HG02973 (cell line): ENCODE measurements around the gene MEGF11.

Experiments
- ATAC-seq: cut with Tn5 transposase; IDR thresholded peaks from one replicate; pipeline ENCODE4 v1.9.1; 2021; ENCODE audit warnings: moderate library complexity; ENCODE audit not compliant: unreplicated experiment

MEGF11 gene

DNA sequence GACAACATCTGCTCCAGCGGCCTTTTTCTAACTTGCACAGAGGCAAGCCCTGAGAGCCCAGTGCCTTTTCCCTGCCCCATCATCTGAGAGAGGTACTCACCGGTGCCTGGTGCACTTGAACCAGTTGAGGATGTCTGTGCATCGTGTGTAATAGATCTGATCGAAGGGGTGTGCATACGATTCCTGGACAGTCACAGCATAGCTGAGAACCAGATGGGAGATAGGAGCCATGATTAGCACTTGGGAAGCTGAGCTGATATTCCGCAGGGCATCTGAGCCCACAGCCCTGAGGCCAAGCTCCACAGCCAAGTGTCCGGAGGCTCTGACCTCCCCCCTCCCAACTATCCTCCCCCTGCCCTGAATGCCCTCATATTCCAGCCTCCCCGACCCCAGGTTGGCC lies 129.8 kb downstream of the MEGF11 start:
- no peak for ATAC-seq

DNA sequence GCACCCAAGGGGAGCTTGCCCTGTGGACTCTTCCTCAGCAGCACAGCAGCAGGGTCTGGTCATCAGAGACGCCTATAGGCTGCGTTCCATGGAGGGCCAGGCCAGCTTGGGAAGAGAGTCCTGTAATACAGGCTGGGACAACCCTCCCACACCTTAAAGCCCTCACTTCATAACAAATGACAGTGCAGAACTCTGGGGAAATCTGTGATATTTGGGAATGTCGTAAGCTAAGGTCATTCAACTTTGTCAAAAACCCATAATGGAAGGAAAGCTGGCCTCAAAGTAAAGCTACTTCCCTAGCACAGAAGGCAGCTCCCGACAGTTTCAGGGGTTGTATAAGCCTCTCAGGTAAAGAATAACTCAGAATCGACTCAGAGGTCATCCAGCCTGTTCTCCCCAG lies 133.1 kb downstream of the MEGF11 start:
- no peak for ATAC-seq

DNA sequence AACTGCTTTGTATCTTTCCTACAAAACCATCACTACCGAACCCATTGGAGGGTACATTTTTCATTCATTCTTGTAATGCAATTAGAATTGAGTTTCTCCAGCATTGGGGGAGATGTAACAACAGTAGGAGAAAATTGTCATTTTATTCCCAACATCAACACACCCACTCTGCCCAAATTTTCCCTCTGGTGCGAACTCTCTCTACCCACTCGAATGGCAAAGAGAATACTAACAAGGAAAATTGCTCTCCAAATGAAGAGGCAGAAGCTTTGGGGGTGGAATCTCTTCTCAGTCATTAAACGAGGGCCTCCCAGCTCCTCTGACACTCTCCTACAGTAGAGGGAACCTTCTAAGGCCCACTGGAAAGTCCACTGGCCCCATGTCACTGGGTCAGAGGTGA lies 135.7 kb downstream of the MEGF11 start:
- no peak for ATAC-seq

DNA sequence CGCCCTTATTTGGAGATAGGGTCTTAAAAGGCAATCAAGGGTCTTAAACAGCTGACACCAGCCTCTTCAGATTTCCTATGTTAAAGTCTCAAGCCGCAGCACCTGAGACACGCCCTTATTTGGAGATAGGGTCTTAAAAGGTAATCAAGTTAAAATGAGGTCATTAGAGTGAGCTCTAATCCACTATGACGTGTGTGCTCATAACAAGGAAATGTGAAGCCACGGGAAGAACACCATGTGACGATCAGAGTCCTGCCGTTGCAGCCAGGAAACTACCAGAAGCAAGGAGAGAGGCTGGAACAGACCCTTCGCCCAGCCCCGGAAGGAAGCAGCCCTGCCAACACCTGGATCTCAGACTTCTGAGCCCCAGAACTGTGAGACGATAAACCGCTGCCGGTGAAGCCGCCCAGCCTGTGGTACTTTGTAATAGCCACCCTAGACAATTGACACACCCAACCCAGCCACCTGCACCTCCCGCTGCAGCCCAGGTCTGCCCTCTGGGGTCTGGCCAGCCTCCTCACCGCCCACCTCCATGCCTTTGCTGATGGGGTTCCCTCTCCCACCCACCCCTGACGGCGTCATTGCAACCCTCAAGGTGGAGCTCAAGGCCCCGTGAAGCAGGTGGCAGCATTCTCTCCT lies 137.9 kb downstream of the MEGF11 start:
- no peak for ATAC-seq

DNA sequence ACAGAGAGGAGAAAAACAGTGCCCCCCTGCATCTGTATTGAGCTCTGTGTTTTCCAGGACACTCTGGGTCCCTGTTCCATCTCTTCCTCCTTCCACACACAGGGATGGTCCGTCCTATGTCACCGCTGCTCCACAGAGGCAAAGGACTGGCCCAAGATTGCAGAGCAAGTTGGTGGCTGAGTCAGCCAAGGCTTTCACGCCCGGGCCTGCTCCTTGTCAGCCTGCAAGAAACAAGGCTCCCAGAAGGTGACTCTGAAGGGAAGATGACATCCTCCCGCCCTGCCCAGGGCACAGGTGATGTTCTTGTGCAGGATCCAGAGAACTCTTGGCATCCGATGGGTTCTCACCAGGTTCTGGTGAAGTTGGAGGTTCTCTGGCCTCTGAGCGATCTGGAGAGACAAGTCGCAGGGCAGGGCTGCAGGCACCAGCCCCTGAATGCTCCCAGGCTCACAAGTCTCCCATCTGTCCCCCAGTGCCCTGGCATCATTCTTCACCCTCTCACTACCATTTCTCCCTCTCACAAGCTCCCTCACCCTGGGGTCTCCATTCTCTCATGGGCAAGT lies 138.6 kb downstream of the MEGF11 start:
- ATAC-seq, result no peak

DNA sequence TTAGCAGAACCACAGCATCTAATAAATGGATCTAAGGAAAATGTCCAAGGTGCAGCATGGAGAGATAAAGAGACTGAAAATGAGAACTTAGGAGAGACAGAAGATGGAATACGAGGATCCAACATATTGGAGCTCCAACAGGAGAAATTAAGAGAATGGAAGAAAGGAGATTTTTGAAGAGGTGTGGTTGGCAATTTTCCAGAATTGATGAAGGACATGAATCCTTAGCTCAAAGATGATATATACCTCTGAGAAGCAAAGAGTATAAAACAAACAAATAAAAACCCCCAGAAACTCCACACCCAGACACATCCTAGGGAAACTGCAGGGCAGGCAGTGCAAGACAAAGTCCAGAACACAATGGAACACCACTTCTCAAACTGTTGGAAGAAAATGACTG lies 141.2 kb downstream of the MEGF11 start:
- ATAC-seq, result no peak

DNA sequence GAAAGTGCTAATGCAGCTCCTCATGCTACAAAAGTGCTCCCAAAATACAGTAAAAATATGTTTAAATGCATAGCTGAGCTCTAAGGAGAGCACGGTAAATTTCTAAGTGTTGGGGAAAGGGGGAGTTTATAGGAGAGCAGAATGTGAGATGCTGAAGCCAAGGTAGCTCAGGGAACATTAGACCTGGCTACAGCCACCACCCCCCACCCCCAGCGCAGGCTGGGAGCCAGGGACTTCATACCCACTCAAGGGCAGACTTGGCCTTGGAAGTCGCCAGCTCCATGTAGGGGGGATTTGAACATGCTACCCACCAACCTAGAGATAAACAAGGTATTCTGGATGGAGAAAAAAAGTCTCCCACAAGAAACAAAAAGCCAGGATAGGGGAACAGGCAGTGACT lies 142.2 kb downstream of the MEGF11 start:
- ATAC-seq, result no peak

DNA sequence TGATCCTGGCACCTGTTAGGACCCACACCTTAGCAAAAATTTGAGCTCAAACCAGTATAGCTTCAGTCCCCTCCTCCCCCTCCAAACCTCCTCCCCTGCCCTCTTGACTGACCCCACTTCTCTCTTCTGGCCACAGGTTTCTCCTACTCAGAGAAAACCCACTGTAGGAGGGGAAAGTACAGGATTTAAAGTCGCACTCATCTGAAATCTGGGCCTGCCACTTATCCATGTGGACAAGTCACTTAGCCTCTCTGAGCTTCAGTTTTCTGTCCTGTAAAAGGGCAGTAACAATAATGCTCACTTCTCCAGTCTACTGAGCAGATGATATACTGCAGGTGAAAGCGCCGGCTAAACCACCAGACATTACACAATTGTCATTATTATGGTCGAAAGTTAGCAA lies 142.7 kb downstream of the MEGF11 start:
- ATAC-seq, result no peak

DNA sequence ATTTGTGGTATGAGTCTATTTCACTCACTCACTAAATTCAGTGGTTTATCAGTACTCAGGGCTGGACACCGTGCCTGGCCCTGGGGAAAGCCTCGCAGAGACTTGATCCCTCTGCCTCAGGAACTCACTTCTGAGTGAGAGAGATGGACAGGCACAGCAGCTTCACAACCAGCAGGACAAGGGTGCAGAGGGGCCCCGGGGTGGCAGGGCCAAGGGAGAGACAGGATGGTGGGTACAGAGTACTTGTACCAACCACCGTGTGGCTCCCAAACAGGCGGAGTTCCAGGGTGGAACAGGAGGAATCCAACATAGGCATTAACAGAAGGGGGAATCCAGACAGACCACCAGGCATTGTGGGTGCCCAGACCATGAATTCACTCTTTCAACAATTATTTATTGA lies 143.7 kb downstream of the MEGF11 start:
- no peak for ATAC-seq

DNA sequence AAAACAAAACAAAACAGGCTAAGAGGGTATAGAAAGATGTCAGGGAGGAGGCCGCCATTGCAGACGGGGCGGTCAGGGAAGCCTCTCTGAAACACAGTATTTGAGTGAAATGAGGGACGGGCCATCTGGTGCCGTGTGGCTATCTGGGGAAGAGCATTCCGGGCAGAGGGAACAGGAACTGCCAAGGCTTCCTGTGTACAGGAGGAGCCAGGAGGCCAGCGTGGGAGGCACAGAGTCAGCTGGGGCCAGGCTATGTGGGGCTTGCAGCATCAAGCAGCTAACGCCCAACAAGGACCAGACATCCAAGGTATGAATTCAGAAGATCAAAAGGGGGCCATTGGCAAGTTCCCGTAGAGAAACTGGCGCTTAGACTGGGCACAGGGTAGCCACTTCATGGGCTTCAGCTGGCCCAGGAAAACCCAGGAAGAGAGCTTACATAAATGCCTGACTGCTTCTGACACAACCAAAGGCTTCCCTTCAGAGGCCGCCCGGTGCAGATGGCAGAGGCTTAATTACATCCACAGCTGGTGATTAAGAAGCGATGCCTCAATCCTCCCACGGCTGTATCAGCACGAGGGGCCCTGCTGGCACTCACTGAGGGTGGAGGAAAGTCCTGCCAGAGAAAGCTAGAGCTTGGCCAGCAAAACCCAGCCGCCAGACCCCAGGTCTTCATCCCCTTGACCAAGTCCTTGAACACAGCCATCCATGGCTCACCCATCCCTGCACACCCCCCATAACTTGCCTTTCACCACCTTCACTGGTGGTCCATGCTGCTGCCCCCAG lies 144.9 kb downstream of the MEGF11 start:
- ATAC-seq, result no peak

DNA sequence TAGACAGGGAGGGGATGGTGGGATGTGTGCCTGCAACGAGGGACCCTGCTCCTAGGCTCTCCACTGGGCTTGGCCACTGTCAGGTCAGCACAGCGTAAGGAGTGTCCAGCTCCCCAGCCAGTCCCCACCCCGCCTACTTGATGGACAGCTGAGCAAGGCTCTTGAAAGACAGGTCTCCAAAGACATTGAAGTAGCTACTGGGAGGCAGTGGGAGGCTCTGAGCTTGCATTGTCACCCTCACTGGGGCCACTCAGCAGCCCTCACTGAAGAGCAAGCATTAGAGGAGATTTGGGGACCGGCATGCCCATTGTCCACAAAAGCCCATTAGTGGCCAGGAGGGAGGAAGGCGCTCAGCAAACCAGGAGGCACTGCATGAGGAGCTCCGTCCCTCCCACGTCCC lies 146.5 kb downstream of the MEGF11 start:
- no peak for ATAC-seq

DNA sequence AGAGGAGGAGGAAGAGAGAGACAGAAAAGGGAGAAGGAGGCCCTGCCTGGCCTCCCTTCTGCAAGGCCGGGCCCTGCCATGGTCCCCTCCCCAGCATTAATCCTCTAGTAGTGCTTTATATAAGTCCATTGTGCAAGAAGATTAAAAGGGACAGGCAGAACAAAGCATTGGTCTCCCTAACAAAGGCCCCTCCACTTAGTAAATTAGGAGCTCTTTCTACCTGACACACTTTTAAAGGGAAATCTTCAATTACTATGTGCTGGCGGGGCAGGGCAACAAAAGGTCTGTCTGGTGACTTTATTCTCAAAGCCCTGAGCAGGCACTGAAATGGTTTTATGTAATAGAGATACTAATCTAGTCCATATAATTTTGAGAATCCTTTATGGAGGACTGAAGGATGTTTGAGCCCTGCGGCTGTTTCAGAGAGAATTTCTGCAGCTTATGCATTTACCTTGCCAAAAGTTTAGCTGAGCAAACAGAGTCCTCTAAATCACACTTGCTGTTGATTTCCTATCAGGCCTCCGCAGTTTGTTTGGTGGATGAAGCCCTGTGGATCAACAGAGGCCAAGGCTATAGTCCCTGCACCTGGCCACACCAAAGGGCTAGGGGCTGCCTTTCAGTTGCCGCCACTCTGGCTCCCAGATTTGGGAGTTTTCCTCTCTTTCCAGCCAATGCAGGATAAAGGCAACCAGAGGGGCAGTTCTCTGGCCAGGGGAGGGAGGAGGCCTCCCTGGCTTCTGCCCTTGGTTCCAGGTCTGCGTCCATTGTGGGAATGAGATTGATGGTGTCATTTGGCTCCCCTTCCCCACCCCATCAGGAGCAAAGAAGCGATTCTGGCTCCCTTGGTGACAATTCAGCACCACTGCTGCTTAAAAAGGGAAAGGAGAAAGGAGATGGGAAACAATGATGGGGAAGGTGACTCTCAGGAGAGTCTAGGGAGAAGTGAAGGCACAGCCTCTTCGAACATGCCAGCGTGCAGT lies 148.0 kb downstream of the MEGF11 start:
- ATAC-seq, result no peak

DNA sequence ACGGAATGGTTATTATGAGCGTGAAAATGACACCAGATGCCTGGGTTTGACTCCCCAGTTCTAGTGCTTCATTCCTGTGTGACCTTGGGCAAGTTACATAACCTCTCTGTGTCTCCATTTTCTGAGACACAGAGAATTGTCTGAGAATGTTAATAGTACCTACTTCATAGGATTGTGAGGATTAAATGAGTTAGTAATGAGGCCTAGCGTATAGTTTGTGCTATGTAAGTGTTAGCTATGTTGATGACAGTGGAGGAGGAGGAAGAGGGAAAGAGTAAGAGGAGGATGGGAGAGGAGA lies 150.3 kb downstream of the MEGF11 start:
- ATAC-seq, result no peak

DNA sequence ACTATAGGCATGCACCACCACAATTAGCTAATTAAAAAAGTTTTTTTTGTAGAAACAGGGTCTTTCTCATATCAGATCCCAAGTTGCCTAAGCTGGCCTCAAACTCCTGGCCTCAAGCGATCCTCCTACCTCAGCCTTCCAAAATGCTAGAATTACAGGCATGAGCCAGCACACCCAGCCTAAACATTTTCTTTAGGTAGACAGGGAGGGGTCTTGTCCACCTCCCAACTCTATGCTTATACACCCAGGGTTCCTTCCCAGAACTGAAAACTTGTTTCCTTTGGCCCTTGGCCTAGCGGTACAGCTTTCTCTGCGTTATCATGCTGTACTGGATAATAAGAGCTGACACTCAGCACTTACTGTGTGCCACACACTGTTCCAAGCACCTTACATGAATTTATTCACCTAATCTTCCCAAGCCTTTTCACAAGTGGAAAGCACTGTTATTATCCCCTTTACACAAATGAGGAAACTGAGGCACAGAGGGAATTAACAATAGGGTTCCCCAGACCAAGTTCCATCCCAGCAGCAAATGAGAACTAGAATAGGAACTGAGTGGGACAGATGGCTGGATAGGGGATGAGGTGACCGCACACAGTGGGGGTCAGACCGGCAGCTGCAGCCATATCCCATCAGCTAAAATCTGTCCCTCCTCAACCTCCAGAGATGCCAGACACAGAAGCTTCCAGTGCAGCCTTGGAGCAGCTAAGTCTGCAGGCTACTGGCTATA lies 150.8 kb downstream of the MEGF11 start:
- ATAC-seq, result no peak

DNA sequence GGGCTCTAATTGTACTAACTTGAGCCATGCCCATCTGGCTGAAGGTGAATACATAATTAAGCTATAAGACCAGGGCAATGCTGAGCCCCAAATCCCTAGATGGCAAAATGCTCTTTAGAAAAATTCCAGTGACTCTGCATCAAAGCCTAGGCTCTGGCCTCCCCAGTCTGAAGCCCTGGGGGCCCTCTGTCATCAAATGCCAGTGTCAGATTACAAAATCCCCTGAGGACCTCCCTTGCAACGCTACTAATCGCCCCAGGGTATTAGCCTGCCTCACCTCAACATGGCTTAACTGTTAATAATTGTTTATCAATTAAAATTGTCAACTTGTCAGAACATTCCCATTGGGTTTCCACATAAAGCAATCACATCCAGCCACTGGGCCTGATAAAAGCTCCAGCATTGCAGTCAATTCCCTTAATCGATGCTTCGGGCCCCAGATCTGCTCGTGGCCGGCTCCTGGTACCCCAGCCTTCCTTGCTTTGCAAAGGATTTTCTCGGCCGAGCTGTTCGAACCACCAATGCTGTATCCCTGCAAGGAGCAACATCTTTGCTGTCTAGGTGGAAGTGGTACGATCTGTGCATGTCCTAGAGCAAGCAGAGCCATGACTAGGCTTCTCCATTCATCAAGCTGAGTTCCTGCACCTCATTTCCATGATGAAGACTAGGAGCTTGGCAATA lies 151.7 kb downstream of the MEGF11 start:
- no peak for ATAC-seq

DNA sequence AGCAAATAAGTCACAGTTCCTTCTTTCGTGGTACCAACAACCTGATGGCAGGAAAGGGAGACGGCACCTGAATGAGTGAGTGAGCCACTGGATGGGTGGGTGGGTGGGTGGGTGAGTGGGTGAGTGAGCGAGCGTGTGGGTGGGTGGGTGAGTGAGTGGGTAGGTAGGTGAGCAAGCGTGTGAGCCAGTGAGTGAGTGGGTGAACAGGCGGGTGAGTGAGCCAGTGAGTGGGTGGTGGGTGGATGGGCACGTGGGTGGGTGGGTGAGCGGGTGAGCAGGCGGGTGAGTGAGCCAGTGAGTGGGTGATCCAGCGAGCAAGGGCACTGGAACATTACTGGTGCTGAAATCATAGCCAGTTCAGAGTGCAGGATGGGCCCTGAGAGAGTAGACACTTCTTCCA lies 152.8 kb downstream of the MEGF11 start:
- no peak for ATAC-seq

DNA sequence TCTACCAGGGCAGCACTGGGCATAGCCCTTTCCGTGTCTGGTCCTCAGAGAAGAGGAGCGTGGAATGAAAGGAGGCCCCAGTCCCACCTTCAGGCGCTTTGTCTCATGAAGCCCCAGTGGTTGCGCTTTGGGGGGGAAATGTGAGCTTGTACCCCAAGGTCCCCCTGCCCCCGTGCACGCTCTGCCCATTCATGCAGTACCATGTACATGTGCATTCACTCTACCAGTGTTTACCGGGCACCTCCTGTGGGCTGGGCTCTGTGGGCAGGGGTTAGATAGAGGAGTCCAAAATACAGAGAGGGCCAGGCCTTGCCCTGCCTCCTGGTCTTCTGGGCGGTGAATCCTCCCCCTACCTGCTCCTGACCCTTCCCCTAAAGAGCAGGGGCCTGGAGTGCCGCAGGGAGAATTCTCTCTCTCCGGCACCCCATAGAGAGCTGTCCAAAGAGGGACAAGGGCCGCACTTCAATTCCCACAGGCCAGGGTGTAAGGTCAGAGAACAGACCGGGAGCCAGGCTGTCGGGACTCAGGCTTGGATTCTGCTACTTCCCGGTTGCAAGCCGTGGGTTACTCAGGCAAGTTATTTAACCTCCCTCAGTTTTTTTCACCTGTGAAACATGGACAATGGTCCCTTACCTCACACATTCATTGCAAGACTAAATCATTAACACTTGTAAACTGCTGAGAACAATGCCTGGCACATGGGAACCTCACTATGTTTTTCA lies 153.4 kb downstream of the MEGF11 start:
- no peak for ATAC-seq

DNA sequence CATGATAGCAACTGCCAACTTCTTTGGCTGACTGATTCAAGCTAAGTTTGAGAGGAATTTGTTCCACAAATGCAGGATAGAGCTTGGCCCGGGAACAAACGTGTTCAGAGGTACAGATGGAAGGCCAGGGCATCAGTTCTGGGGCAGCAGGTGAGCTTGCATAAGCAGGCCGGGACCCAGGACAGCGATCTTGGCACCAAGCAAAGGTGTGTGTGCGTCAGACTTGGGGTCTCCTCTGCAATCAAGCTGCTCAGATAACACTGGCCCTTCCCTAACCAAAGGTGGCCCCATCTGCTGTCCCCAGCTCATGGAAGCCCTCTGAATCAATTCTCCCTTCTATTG lies 155.6 kb downstream of the MEGF11 start:
- ATAC-seq, result no peak

DNA sequence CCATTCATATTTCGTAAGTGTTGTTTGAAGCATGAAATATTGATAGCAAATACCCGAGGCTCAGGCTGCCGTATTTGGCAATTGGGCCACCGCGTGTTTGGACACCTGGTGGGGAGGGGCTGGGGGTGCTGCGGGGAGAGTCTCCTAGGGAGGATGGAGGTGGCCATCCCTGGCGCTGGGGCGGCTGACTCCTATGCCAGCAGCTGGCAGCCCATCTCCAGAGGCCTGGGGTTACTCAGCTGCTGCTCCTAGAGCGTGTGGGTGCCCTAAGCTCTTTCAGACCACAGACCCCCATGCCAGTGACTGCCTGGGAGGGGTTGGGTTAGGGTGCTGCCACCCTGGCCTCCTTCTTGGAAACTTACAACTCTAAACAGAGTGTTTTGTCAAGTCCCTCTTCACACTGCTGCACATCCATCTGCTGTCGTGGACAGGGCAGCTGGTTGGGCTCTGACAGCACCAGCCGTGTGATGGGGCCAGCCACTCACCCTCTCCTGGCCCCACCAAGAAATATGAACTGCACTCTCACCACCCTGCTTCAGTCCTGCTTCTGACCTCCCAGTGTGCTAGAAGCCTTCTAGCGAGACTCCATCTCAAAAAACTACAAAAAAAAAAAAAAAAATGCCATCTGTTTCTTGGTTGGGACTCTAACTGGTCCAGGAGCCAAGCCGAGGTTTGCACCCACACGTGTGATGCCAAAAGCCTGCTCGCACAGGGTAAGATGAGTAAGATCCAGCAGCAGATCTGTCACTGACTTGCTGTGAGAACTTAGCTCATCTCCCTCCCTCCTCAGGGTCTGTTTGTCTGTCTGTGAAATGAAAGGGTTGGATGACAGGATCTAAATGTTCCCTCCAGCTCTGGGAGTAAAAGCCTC lies 156.2 kb downstream of the MEGF11 start:
- ATAC-seq, result no peak
